GM19467 (cell line): Measurements from ENCODE around the gene DGCR6L.
"Not testable (repeated sequence)": the region's sequence is repeated elsewhere in the genome, so short reads cannot be mapped to it uniquely, and the experiment has no call there.

Source experiments
- ATAC-seq: cut with Tn5 transposase; IDR thresholded peaks from one replicate; pipeline ENCODE4 v1.9.1; 2021; ENCODE audit warnings: mild to moderate bottlenecking, moderate library complexity; ENCODE audit not compliant: unreplicated experiment

DGCR6L gene

DNA sequence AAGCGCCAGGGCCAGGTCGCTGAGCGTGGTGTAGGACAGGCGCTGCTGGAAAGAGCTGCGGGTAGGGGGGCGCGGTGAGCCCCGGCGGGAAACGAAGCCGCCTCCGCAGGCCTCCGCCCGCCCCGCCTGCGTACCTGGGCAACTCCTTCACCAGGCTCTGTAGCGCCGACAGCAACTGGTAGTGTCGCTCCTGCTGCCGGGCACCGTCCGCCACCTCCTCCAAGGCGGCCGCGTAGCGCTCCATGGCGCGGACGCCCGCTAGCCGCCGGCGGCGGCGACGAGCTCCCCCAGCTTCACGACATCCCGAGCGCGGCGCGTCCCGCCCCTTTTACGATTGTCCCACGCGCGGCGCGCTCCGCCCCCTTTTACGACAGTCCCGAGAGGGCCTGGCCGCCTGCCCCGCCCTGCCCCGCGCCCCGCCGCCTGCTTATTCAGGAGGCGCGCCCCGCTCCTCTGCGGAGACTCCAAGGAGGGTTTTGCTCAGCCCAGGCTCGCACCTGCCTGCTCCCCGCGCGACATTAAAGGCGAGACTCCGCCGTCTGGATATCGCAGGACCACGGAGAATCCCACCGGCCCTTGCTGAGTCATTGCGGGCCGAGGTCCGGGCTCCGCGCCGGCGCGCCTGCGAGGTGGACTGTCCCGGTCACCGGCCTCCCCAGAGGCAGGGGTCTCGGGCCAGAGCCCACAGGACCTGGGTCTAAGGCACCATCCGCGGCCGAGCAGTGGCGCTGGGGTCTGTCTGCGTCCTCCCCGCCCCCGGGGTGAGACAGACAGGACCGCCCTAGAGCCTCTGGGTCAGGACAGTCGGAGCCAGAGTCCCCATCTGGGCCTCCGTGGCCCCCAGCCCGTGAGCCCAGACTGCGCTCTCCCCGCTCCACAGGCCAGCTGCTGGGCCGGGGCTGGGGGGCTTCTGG, at the start of gene DGCR6L:
Gene DGCR6L (minus strand): TSS at position 316 of the 914 bp plus-strand sequence. CDS start 72 bp downstream, at position 244.
- ATAC-seq = peak; percentile 57

GRCh38 chr22:20368875-20369274, 49.0 kb upstream of the DGCR6L start:
- ATAC-seq = not testable (repeated sequence)

GRCh38 chr22:20366841-20367240, 47.0 kb upstream of the DGCR6L start:
- not testable (repeated sequence) for ATAC-seq

DNA sequence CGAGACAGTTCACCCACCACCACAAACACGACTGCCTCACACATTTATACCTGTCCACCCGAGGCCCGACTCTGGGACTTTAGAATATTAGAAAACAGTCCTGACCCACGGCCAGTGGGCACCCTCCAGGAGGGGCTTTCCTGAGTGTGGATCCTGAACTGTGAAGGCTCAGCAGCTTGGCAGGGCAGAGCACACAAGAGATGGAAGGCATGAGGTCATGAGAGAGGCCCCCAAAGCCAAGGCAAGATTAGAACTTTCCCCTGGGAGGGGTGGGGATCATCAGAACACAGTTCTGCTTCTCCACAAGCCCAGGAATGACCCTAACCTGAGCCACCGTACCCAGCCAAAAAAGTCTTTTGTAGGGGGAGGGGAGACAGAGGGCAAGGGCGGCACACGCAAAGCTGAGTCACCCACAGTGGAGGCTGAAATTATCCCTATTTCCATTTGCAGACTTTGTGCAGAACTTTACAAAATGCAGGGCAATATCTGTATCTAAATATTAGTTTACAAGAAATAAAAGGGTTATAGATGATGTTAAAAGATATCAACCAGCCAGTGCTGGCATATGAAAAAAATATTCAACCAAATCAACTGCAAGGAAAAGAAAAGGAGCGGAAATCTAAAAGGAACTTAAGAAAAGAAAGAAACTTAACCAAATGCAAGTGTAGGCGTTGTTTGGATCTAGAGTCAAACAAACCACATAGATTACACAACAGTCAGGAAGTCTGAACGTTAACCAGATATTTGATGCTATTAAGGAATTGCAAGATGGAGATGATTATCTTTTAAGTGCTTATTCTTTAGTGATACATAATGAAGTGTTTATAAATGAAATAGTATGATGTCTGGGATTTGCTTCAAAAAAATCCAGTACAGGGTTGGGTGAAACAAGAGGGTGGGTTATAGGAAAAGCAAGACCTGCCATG, 44.7 kb upstream of the DGCR6L start:
- ATAC-seq = not testable (repeated sequence)

DNA sequence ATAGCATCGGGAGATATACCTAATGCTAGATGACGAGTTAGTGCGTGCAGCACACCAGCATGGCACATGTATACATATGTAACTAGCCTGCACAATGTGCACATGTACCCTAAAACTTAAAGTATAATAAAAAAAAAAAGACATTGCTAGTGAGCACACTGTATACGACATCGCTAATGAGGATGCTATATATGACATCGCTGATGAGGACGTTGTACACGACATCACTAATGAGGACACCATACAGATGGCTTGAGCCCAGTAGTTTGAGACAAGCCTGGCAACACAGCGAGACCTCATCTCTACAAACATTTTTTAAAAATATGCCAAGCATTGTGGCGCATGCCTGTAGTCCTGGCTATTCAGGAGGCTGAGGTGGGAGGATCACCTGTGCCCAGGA, 42.5 kb upstream of the DGCR6L start:
- not testable (repeated sequence) for ATAC-seq

DNA sequence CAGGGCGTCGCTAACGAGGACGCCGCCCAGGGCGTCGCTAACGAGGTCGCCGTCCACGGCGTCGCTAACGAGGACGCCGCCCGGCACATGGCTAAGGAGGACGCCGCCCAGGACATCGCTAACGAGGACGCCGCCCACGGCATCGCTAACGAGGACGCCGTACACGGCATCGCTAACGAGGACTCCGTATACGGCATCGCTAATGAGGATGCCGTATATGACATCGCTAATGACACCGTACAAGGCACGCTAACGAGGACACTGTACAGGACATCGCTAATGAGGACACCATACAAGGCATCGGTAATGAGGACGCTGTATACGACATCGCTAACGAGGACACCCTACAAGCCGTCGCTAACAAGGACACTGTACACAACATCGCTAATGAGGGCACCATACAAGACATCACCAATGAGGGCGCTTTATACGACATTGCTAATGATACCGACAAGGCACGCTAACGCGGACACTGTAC, 41.9 kb upstream of the DGCR6L start:
- not testable (repeated sequence) for ATAC-seq

DNA sequence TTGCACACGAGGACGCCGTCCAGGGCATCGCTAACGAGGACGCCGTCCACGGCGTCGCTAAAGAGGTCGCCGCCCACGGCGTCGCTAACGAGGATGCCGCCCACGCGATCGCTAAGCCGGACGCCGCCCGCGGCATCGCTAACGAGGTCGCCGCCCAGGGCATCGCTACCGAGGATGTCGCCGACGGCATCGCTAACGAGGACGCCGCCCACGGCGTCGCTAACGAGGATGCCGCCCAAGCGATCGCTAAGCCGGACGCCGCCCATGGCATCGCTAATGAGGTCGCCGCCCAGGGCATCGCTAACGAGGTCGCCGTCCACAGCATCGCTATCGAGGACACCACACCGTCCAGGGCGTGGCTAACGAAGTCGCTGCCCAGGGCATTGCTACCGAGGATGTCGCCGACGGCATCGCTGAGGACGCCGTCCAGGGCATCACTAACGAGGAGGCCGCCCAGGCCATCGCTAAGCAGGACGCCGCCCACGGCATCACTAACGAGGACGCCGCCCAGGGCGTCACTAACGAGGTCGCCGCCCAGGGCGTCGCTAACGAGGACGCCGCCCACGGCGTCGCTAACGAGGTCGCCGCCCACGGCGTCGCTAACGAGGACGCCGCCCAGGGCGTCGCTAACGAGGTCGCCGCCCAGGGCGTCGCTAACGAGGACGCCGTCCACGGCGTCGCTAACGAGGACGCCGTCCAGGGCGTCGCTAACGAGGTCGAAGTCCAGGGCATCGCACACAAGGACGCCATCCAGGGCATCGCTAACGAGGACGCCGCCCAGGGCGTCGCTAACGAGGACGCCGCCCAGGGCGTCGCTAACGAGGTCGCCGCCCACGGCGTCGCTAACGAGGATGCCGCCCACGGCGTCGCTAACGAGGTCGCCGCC, 41.2 kb upstream of the DGCR6L start:
- ATAC-seq = not testable (repeated sequence)

DNA sequence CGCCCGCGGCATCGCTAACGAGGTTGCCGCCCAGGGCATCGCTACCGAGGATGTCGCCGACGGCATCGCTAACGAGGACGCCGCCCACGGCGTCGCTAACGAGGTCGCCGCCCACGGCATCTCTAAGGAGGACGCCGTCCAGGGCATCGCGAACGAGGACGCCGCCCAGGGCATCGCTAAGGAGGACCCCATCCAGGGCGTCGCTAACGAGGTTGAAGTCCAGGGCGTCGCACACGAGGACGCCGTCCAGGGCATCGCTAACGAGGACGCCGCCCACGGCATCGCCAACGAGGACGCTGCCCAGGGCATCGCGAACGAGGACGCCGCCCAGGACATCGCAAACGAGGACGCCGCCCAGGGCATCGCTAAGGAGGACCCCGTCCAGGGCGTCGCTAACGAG, 40.4 kb upstream of the DGCR6L start:
- not testable (repeated sequence) for ATAC-seq

- ATAC-seq = not testable (repeated sequence)
These were observed 38.8 kb upstream of the DGCR6L start for GRCh38 chr22:20358503-20359239.

DNA sequence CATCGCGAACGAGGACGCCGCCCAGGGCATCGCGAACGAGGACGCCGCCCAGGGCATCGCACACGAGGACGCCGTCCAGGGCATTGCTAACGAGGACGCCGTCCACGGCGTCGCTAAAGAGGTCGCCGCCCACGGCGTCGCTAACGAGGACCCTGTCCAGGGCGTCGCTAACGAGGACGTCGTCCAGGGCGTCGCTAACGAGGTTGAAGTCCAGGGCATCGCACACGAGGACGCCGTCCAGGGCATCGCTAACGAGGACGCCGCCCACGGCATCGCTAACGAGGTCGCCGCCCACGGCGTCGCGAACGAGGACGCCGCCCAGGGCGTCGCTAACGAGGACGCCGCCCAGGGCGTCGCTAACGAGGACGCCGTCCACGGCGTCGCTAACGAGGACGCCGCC, 38.1 kb upstream of the DGCR6L start:
- not testable (repeated sequence) for ATAC-seq

DNA sequence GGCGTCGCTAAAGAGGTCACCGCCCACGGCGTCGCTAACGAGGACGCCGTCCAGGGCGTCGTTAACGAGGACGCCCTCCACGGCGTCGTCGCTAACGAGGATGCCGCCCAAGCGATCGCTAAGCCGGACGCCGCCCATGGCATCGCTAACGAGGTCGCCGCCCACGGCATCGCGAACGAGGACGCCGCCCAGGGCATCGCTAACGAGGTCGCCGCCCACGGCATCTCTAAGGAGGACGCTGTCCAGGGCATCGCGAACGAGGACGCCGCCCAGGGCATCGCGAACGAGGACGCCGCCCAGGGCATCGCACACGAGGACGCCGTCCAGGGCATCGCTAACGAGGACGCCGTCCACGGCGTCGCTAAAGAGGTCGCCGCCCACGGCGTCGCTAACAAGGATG, 37.0 kb upstream of the DGCR6L start:
- ATAC-seq = not testable (repeated sequence)

GRCh38 chr22:20355939-20356636, 36.2 kb upstream of the DGCR6L start:
- ATAC-seq = not testable (repeated sequence)

DNA sequence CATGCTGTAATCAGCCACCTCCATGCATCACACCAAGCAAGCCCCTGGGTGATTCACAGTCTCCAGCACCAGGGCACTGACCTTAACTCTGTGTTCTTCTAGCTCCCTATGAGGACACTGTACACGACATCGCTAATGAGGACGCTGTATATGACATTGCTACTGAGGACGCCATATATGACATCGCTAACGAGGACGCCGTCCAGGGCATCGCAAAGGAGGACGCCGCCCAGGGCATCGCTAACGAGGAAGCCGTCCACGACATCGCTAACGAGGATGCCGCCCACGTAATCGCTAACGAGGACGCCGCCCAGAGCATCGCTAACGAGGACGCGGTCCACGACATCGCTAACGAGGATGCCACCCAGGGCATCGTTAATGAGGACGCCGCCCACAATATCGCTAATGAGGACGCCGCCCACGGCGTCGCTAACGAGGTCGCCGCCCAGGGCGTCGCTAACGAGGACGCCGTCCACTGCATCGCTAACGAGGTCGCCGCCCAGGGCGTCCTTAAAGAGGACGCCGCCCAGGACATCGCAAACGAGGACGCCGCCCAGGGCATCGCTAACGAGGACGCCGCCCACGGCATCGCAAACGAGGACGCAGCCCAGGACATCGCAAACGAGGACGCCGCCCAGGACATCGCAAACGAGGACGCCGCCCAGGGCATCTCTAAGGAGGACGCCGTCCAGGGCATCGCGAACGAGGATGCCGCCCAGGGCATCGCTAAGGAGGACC, 34.5 kb upstream of the DGCR6L start:
- ATAC-seq = no peak

GRCh38 chr22:20352536-20352935, 32.7 kb upstream of the DGCR6L start:
- ATAC-seq = not testable (repeated sequence)

GRCh38 chr22:20346553-20346952, 26.7 kb upstream of the DGCR6L start:
- ATAC-seq = not testable (repeated sequence)

DNA sequence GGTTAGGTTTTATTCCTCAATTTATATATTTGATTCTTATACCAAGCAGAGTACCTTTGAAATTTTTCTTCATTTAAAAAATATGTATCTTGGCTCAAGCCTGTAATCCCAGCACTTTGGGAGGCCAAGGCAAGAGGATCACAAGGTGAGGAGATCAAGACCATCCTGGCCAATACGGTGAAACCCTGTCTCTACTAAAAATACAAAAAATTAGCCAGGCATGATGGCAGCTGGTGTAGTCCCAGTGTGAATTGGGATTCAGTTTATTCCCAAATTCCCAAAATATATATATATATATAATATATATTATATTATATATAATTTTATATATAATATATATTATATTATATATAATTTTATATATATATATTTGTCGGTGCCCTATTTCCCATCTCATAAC, 18.4 kb upstream of the DGCR6L start:
- not testable (repeated sequence) for ATAC-seq

- not testable (repeated sequence) for ATAC-seq
These were observed 17.9 kb upstream of the DGCR6L start for GRCh38 chr22:20337807-20338206.

- ATAC-seq = not testable (repeated sequence)
These were observed 16.7 kb upstream of the DGCR6L start for GRCh38 chr22:20336561-20336960.
